ENCODE data around the gene KCNJ15.

GRCh38 chr21:38351961-38352521 lies 95.2 kb downstream of the KCNJ15 start:
- TF ChIP-seq POLR2A (IDR thresholded peaks at IDR 0.05) = no peak
- TF ChIP-seq, protein P1, sequence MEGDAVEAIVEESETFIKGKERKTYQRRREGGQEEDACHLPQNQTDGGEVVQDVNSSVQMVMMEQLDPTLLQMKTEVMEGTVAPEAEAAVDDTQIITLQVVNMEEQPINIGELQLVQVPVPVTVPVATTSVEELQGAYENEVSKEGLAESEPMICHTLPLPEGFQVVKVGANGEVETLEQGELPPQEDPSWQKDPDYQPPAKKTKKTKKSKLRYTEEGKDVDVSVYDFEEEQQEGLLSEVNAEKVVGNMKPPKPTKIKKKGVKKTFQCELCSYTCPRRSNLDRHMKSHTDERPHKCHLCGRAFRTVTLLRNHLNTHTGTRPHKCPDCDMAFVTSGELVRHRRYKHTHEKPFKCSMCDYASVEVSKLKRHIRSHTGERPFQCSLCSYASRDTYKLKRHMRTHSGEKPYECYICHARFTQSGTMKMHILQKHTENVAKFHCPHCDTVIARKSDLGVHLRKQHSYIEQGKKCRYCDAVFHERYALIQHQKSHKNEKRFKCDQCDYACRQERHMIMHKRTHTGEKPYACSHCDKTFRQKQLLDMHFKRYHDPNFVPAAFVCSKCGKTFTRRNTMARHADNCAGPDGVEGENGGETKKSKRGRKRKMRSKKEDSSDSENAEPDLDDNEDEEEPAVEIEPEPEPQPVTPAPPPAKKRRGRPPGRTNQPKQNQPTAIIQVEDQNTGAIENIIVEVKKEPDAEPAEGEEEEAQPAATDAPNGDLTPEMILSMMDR (IDR thresholded peaks at IDR 0.05) = no peak

Measured in Peyer's patch (tissue), 4 donors.